Mucosa of descending colon (tissue), 3 donors: ENCODE data around the gene SPO11. TPM values are rescaled to one million over a fixed set of nuclear protein-coding genes. Genes with fewer than 3 reads are reported as not detected.

ENCODE experiments used
- ATAC-seq: fragments of 200-7000 bp; cut with Tn5 transposase; one replicate; pipeline ENCODE4 v1.9.1; 2020; ENCODE audit warnings: mild to moderate bottlenecking, moderate library complexity
- DNase-seq, 3 donors: peaks; one replicate each; pipeline ENCODE4 v3.0.0-alpha.2; 2020
- H3K36me3 ChIP-seq: fragments of 200-600 bp; one replicate; pipeline ENCODE4 v1.8.0; 2021; ENCODE audit warnings: low read depth, mild to moderate bottlenecking
- H3K4me1 ChIP-seq: fragments of 200-600 bp; one replicate; pipeline ENCODE4 v1.8.0; 2021; ENCODE audit warnings: low read depth, mild to moderate bottlenecking
- H3K4me3 ChIP-seq: fragments of 200-600 bp; one replicate; pipeline ENCODE4 v1.8.0; 2021; ENCODE audit warnings: mild to moderate bottlenecking
- H3K9me3 ChIP-seq: fragments of 200-600 bp; one replicate; pipeline ENCODE4 v1.8.0; 2021; ENCODE audit warnings: mild to moderate bottlenecking
- CTCF ChIP-seq: fragments of 200-600 bp; IDR thresholded peaks from one replicate; pipeline ENCODE4 v1.8.0; 2022; ENCODE audit warnings: antibody characterized with exemption, mild to moderate bottlenecking
- intact Hi-C, 2 donors: fragments of 100-400 bp; cut with DNase I in 1 of 2; cut with micrococcal nuclease in 1 of 2; formaldehyde crosslinking; loops; one replicate each; pipeline versions ENCODE4 v1.11.0 to v1.11.1; 2022; cut with DNase I, micrococcal nuclease
- total RNA-seq, 3 donors: library from RNA; stranded (reverse); fragmentation: NEBNext Ultra II Directional in 2 of 3; extraction: Animal tissue kit (Norgen Biotek cat#: 25700) in 2 of 3; gene quantifications; one replicate each; pipeline versions ENCODE4 v1.2.1 to v1.2.4, GENCODE V29; 2021 to 2023
- donor health status: DM: no; HTN: no; CAD: no; lungs with moderate emphysema.
- donor health status: DM: no; HTN: no; CAD: no.
- donor health status: DM: no; HTN: yes; CAD: no.

The SPO11 gene
- total RNA-seq, 3 donors from 2014 or later: not detected

DNA sequence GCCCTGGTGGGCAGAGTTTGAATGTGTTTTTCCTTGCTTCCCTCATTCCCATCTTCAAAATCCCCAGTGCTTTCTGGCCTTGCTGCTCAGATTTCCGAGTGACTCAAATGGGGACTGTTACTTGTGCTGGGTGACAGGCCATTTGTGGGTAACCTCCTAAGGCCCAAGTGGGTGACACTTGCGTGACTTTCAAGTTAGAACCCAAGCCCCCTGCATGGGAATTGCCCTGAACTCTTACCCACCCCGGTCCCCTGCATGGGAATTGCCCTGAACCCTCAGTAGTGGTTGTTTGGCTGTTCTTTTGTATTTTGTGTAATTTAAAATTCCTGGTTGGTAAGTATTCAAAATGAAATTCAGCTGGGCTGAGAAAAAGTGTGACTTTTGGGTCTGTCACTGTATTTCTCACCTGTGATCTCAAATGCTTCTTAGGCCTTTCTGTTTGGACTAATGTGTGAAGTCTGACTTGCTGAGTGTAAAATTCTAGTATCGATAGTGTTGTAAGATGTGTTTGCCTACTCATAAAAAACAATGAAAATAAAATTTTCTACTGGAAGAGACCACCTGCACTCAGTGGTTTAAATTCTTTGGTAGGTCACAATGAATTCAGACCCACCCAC is 49.2 kb downstream of the SPO11 start:
- Histone ChIP-seq H3K9me3 (no peaks in the 10 kb centered on the region), H3K4me3 (no peak overlapping the region), H3K4me1 (peaks cover 11% of the 10 kb centered on the region), H3K36me3 (peaks cover 11% of the 10 kb centered on the region)
- intact Hi-C loops: loop anchor here in 1 of 2 donors (10.0 kb wide), 1 partner anchor 216 kb away; no protein-coding TSS in a partner anchor
- ATAC-seq (no peak), DNase-seq (no peak)
- no peak for TF ChIP-seq CTCF

DNA sequence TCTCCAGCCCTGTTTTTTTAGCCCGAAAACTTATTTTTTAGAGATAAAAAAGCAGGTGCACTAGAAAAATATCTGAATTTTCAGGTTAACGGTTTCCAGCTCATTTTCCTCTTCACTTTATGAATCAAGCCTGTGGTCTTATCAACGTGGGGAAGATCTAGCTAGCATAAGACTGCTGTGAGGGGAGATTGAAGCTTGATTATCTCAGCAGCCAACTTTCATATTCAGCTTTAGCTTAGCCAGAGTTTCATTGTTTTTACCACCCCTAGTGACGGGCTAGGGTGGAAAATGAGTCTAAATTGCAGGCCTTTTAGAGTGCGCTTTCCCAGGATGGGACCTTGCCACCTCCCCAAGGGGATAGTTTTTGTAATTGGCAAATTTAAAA is 49.7 kb downstream of the SPO11 start:
- Histone ChIP-seq H3K36me3 (peaks cover 7% of the 10 kb centered on the region), H3K4me1 (peaks cover 16% of the 10 kb centered on the region), H3K4me3 (no peak overlapping the region), H3K9me3 (no peaks in the 10 kb centered on the region)
- no peak for DNase-seq
- intact Hi-C loops: loop anchor here in 1 of 2 donors (10.0 kb wide), 1 partner anchor 216 kb away; no protein-coding TSS in a partner anchor
- no peak for TF ChIP-seq CTCF
- ATAC-seq: no peak

- ATAC-seq (no peak), DNase-seq (peak in 1 of 3 donors; percentile 21)
- Histone ChIP-seq H3K4me3 (no peak overlapping the region), H3K9me3 (no peaks in the 10 kb centered on the region), H3K4me1 (peaks cover 26% of the 10 kb centered on the region), H3K36me3 (no peaks in the 10 kb centered on the region)
- intact Hi-C loops: loop anchor here in 1 of 2 donors (2.0 to 10.0 kb wide), 2 partner anchors 115 to 205 kb away; no protein-coding TSS in a partner anchor
- TF ChIP-seq CTCF: no peak
Observed at GRCh38 chr20:57380081-57380750, 50.6 kb downstream of the SPO11 start.

GRCh38 chr20:57381596-57382503 is 52.2 kb downstream of the SPO11 start:
- peak; percentile 56 for ATAC-seq
- Histone ChIP-seq H3K4me1 (peaks cover 30% of the 10 kb centered on the region), H3K9me3 (no peaks in the 10 kb centered on the region), H3K4me3 (no peak overlapping the region), H3K36me3 (no peaks in the 10 kb centered on the region)
- intact Hi-C loops: loop anchor here in 1 of 2 donors (2.0 to 10.0 kb wide), 2 partner anchors 113 to 203 kb away; no protein-coding TSS in a partner anchor
- DNase-seq: peak; percentile 83 to 93 (median 93)
- TF ChIP-seq CTCF: peak; percentile 90

GRCh38 chr20:57382516-57382915 is 52.9 kb downstream of the SPO11 start:
- ATAC-seq: no peak
- Histone ChIP-seq H3K4me1 (peaks cover 30% of the 10 kb centered on the region), H3K4me3 (no peak overlapping the region), H3K9me3 (no peaks in the 10 kb centered on the region), H3K36me3 (no peaks in the 10 kb centered on the region)
- intact Hi-C loops: loop anchor here in 1 of 2 donors (10.0 kb wide), 1 partner anchor 202 kb away; no protein-coding TSS in a partner anchor
- TF ChIP-seq CTCF: no peak
- DNase-seq: no peak
